Measurements from ENCODE around the gene SETD1B. TPM values are rescaled to one million over a fixed set of nuclear protein-coding genes. Genes with fewer than 3 reads are reported as not detected.
A peak's percentile ranks its signal among the peaks of the same experiment; 100 is the strongest.
"Not testable (repeated sequence)": the region's sequence is repeated elsewhere in the genome, so short reads cannot be mapped to it uniquely, and the experiment has no call there.

Gene SETD1B
- total RNA-seq, 2 donors from 2014 or later = 19.2 to 27.5 TPM

GRCh38 chr12:121861636-121862254 is 57.9 kb downstream of the SETD1B start:
- Histone ChIP-seq H3K36me3 (no peaks in the 10 kb centered on the region), H3K4me1 (replicated peaks) (no peaks in the 10 kb centered on the region), H3K27ac (peak overlapping the region; percentile 15 to 23), H3K4me3 (no peak overlapping the region), H3K27me3 (replicated peaks; ENCODE audit: insufficient read depth) (no peaks in the 10 kb centered on the region), H3K9me3 (no peaks in the 10 kb centered on the region)
- TF ChIP-seq CTCF (IDR thresholded peaks at IDR 0.05) (no peak), POLR2AphosphoS5 (IDR thresholded peaks at IDR 0.05) (no peak), POLR2A (IDR thresholded peaks at IDR 0.05) (no peak)
- 8% methylated on average over 11 of the region's 11 CpGs for WGBS
- intact Hi-C loops (cut with DNase I) = no loop called here
- no peak for DNase-seq (ENCODE audit: low spot score)

GRCh38 chr12:121866331-121866730 is 62.5 kb downstream of the SETD1B start:
- Histone ChIP-seq H3K9me3 (no peaks in the 10 kb centered on the region), H3K4me3 (no peak overlapping the region), H3K36me3 (no peaks in the 10 kb centered on the region), H3K27me3 (replicated peaks; ENCODE audit: insufficient read depth) (no peaks in the 10 kb centered on the region), H3K4me1 (replicated peaks) (no peaks in the 10 kb centered on the region), H3K27ac (no peak overlapping the region)
- DNase-seq (ENCODE audit: low spot score) = no peak
- TF ChIP-seq CTCF (IDR thresholded peaks at IDR 0.05) (no peak), POLR2AphosphoS5 (IDR thresholded peaks at IDR 0.05) (no peak), POLR2A (IDR thresholded peaks at IDR 0.05) (no peak)
- intact Hi-C loops (cut with DNase I) = no loop called here
- WGBS = 53% methylated on average over 4 of the region's 4 CpGs

- intact Hi-C loops (cut with DNase I); H3K9me3 ChIP-seq; H3K4me3 ChIP-seq; DNase-seq (ENCODE audit: low spot score); H3K4me1 ChIP-seq (replicated peaks); H3K27me3 ChIP-seq (replicated peaks; ENCODE audit: insufficient read depth); H3K36me3 ChIP-seq; H3K27ac ChIP-seq: not testable (repeated sequence)
- 91% methylated on average over 8 of the region's 8 CpGs for WGBS
These were observed 65.4 kb downstream of the SETD1B start for GRCh38 chr12:121869229-121869628.

- H3K9me3 ChIP-seq = no peaks in the 10 kb centered on the region
- no peak for DNase-seq (ENCODE audit: low spot score)
- H3K27me3 ChIP-seq (replicated peaks; ENCODE audit: insufficient read depth) = no peaks in the 10 kb centered on the region
- H3K27ac ChIP-seq = no peak overlapping the region
- no peaks in the 10 kb centered on the region for H3K36me3 ChIP-seq
- 76% methylated on average over 3 of the region's 3 CpGs for WGBS
- no peaks in the 10 kb centered on the region for H3K4me1 ChIP-seq (replicated peaks)
- intact Hi-C loops (cut with DNase I) = no loop called here
- H3K4me3 ChIP-seq = no peak overlapping the region
- TF ChIP-seq POLR2A (IDR thresholded peaks at IDR 0.05) (no peak), POLR2AphosphoS5 (IDR thresholded peaks at IDR 0.05) (no peak), CTCF (IDR thresholded peaks at IDR 0.05) (no peak)
These were observed 67.7 kb downstream of the SETD1B start for GRCh38 chr12:121871467-121871866.

- DNase-seq (ENCODE audit: low spot score) = no peak
- no peaks in the 10 kb centered on the region for H3K4me1 ChIP-seq (replicated peaks)
- intact Hi-C loops (cut with DNase I) = no loop called here
- no peaks in the 10 kb centered on the region for H3K27me3 ChIP-seq (replicated peaks; ENCODE audit: insufficient read depth)
- no peak for TF ChIP-seq POLR2A (IDR thresholded peaks at IDR 0.05)
- no peak for TF ChIP-seq POLR2AphosphoS5 (IDR thresholded peaks at IDR 0.05)
- TF ChIP-seq CTCF (IDR thresholded peaks at IDR 0.05) = no peak
- 37% methylated on average over 5 of the region's 5 CpGs for whole genome bisulfite sequencing
- no peak overlapping the region for H3K27ac ChIP-seq
- H3K9me3 ChIP-seq = no peaks in the 10 kb centered on the region
- no peaks in the 10 kb centered on the region for H3K36me3 ChIP-seq
- no peak overlapping the region for H3K4me3 ChIP-seq
These were observed 68.9 kb downstream of the SETD1B start for GRCh38 chr12:121872546-121873215.

All from prostate gland (tissue), 2 donors.